Esophagus squamous epithelium (tissue), 5 donors: ENCODE results near the gene LRRC4. TPM values are rescaled to one million over a fixed set of nuclear protein-coding genes. Genes with fewer than 3 reads are reported as not detected.

Experiments used
- DNase-seq: peaks from one replicate; lab custom pipeline; 2025; lab: John Stamatoyannopoulos, UW
- H3K27ac ChIP-seq, 4 donors: fragments of 200-600 bp; sonication (generic); one replicate each; pipeline ENCODE4 v1.5.1; 2016 to 2019; ENCODE audit warnings: mild to moderate bottlenecking in 1 of 4
- H3K27me3 ChIP-seq, 4 donors: fragments of 200-600 bp; sonication (generic); 1 replicate in 3 of 4; 2 replicates in 1 of 4; pipeline versions ENCODE4 v1.5.1 to v1.6.0; 2017 to 2021; ENCODE audit warnings: antibody characterized with exemption in 1 of 4
- H3K36me3 ChIP-seq, 3 donors: fragments of 200-600 bp; sonication (generic); one replicate each; pipeline ENCODE4 v1.5.1; 2016 to 2019
- H3K4me1 ChIP-seq, 3 donors: fragments of 200-600 bp; sonication (generic); one replicate each; pipeline ENCODE4 v1.5.1; 2017 to 2019
- H3K4me3 ChIP-seq, 4 donors: fragments of 200-600 bp; sonication (generic); 1 replicate in 3 of 4; 2 replicates in 1 of 4; pipeline ENCODE4 v1.5.1; 2016 to 2019; ENCODE audit warnings: mild to moderate bottlenecking in 2 of 4, moderate library complexity in 1 of 4
- H3K9me3 ChIP-seq, 3 donors: fragments of 200-600 bp; sonication (generic); one replicate each; pipeline ENCODE4 v1.5.1; 2016 to 2019
- CTCF ChIP-seq, 6 experiments: fragments of 450-650 bp in 4 of 6; fragments of 200-600 bp in 2 of 6; sonication (generic) in 2 of 6; IDR thresholded peaks; one replicate each; pipeline ENCODE4 v1.5.1; 2016 to 2019; ENCODE audit warnings: antibody characterized with exemption in 6 of 6, mild to moderate bottlenecking in 4 of 6, moderate library complexity in 4 of 6
- POLR2A ChIP-seq, 4 donors: fragments of 450-650 bp; IDR thresholded peaks; one replicate each; pipeline ENCODE4 v1.6.1; 2017; ENCODE audit warnings: antibody characterized with exemption in 4 of 4, mild to moderate bottlenecking in 4 of 4, moderate library complexity in 3 of 4
- WGBS, 2 donors: methylation state at CpG; one replicate each; pipeline ENCODE4 v1.1.5; 2018; 5-methylcytosine and 5-hydroxymethylcytosine counted together
- intact Hi-C: fragments of 100-400 bp; cut with DNase I; formaldehyde crosslinking; loops from one replicate; pipeline ENCODE4 v1.15.0; 2022
- total RNA-seq, 4 donors: library from RNA; depleted of rRNA; stranded (reverse); fragments of >200 nt; gene quantifications; one replicate each; pipeline ENCODE4 v1.1.0, GENCODE V29; 2016
- donor health status: DM: yes; HTN: yes; CAD: no.

Gene LRRC4
- total RNA-seq, 4 donors from 2014 or later, result 2.9 to 11.1 (median 6.5) TPM

GRCh38 chr7:128054511-128054910 lies 23.3 kb upstream of the LRRC4 start:
- H3K27ac ChIP-seq, result no peak overlapping the region
- no peak overlapping the region for H3K4me3 ChIP-seq
- no peaks in the 10 kb centered on the region for H3K9me3 ChIP-seq
- peaks cover 0 to 8% (median 0%) of the 10 kb centered on the region in 3 donors for H3K36me3 ChIP-seq
- TF ChIP-seq POLR2A (IDR thresholded peaks at IDR 0.05) (no peak), CTCF (IDR thresholded peaks at IDR 0.05) (no peak)
- no peaks in the 10 kb centered on the region for H3K27me3 ChIP-seq
- DNase-seq, result no peak
- WGBS, 2 donors, result 98% methylated on average over 4 of the region's 4 CpGs
- H3K4me1 ChIP-seq, result peaks cover 0 to 7% (median 2%) of the 10 kb centered on the region in 3 donors
- intact Hi-C loops, result no loop called here

GRCh38 chr7:128053991-128054390 lies 22.8 kb upstream of the LRRC4 start:
- no peak overlapping the region for H3K27ac ChIP-seq
- no peak overlapping the region for H3K4me3 ChIP-seq
- DNase-seq, result no peak
- TF ChIP-seq POLR2A (IDR thresholded peaks at IDR 0.05), result no peak
- no peak for TF ChIP-seq CTCF (IDR thresholded peaks at IDR 0.05)
- peaks cover 0 to 10% (median 0%) of the 10 kb centered on the region in 3 donors for H3K36me3 ChIP-seq
- intact Hi-C loops, result no loop called here
- H3K9me3 ChIP-seq, result no peaks in the 10 kb centered on the region
- H3K4me1 ChIP-seq, result peaks cover 0 to 7% (median 2%) of the 10 kb centered on the region in 3 donors
- H3K27me3 ChIP-seq, result no peaks in the 10 kb centered on the region
- 100% methylated on average over 4 of the region's 5 CpGs for WGBS, 2 donors

- intact Hi-C loops, result no loop called here
- peaks cover 0 to 17% (median 0%) of the 10 kb centered on the region in 3 donors for H3K36me3 ChIP-seq
- H3K27me3 ChIP-seq, result no peaks in the 10 kb centered on the region
- TF ChIP-seq CTCF (IDR thresholded peaks at IDR 0.05) (no peak), POLR2A (IDR thresholded peaks at IDR 0.05) (no peak)
- H3K4me3 ChIP-seq, result no peak overlapping the region
- H3K27ac ChIP-seq, result no peak overlapping the region
- H3K9me3 ChIP-seq, result no peaks in the 10 kb centered on the region
- no peak for DNase-seq
- H3K4me1 ChIP-seq, result peaks cover 0 to 7% (median 2%) of the 10 kb centered on the region in 3 donors
These were observed 21.8 kb upstream of the LRRC4 start for GRCh38 chr7:128053023-128053422.

- no peak for DNase-seq
- peaks cover 0 to 7% (median 2%) of the 10 kb centered on the region in 3 donors for H3K4me1 ChIP-seq
- H3K4me3 ChIP-seq, result no peak overlapping the region
- 91 to 92% methylated on average over 7 to 9 of the region's 9 CpGs for WGBS, 2 donors
- TF ChIP-seq POLR2A (IDR thresholded peaks at IDR 0.05) (no peak), CTCF (IDR thresholded peaks at IDR 0.05) (no peak)
- H3K27ac ChIP-seq, result no peak overlapping the region
- no peaks in the 10 kb centered on the region for H3K9me3 ChIP-seq
- peaks cover 0 to 17% (median 0%) of the 10 kb centered on the region in 3 donors for H3K36me3 ChIP-seq
- intact Hi-C loops, result no loop called here
- no peaks in the 10 kb centered on the region for H3K27me3 ChIP-seq
These were observed 21.2 kb upstream of the LRRC4 start for GRCh38 chr7:128052404-128052803.

- intact Hi-C loops, result no loop called here
- peaks cover 0 to 15% (median 0%) of the 10 kb centered on the region in 3 donors for H3K36me3 ChIP-seq
- 54 to 56% methylated on average over 1 of the region's 1 CpG for WGBS, 2 donors
- no peaks in the 10 kb centered on the region for H3K27me3 ChIP-seq
- H3K9me3 ChIP-seq, result no peaks in the 10 kb centered on the region
- H3K27ac ChIP-seq, result no peak overlapping the region
- TF ChIP-seq CTCF (IDR thresholded peaks at IDR 0.05) (no peak), POLR2A (IDR thresholded peaks at IDR 0.05) (no peak)
- H3K4me3 ChIP-seq, result no peak overlapping the region
- DNase-seq, result no peak
- peaks cover 0 to 7% (median 0%) of the 10 kb centered on the region in 3 donors for H3K4me1 ChIP-seq
These were observed 14.5 kb upstream of the LRRC4 start for GRCh38 chr7:128045766-128046165.
